GM10266 (cell line): ENCODE measurements around the gene NKAIN2.

Experiments
- DNase-seq: peaks from one replicate; pipeline ENCODE4 v3.0.0; 2012; ENCODE audit errors: extremely low spot score
- TF ChIP-seq, protein P1 (sequence below): IDR thresholded peaks from 2 replicates; pipeline ENCODE4 v1.5.1; 2012; ENCODE audit warnings: mild to moderate bottlenecking, low read depth; ENCODE audit not compliant: control insufficient read depth, insufficient read depth; ENCODE audit errors: missing control alignments

The NKAIN2 gene

DNA sequence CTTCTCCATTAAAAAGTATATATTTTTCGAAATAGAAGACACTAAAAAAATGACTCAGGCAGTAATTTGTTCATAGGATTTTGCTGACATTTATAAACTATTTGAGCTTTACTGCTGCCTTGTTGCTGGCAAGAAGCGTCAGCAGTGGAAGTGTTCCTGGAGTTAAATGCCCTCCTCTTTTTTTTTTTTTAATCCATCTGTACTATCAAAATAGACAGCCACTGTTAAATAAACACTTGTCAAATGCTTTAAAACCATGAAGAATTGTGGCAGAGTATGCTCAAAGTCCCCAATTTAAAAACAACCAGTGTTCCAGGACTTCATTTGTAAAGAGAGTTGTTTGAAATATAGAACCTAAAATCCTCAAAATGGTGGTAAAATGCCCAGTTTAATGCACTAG is 253.8 kb downstream of the NKAIN2 start:
- TF ChIP-seq, protein P1, sequence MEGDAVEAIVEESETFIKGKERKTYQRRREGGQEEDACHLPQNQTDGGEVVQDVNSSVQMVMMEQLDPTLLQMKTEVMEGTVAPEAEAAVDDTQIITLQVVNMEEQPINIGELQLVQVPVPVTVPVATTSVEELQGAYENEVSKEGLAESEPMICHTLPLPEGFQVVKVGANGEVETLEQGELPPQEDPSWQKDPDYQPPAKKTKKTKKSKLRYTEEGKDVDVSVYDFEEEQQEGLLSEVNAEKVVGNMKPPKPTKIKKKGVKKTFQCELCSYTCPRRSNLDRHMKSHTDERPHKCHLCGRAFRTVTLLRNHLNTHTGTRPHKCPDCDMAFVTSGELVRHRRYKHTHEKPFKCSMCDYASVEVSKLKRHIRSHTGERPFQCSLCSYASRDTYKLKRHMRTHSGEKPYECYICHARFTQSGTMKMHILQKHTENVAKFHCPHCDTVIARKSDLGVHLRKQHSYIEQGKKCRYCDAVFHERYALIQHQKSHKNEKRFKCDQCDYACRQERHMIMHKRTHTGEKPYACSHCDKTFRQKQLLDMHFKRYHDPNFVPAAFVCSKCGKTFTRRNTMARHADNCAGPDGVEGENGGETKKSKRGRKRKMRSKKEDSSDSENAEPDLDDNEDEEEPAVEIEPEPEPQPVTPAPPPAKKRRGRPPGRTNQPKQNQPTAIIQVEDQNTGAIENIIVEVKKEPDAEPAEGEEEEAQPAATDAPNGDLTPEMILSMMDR = no peak
- DNase-seq = no peak

GRCh38 chr6:124064317-124065113 is 260.9 kb downstream of the NKAIN2 start:
- TF ChIP-seq, protein P1 = no peak
- DNase-seq = no peak

- no peak for DNase-seq
- TF ChIP-seq, protein P1 = no peak
Measured at GRCh38 chr6:124066269-124066668, 262.6 kb downstream of the NKAIN2 start.

DNA sequence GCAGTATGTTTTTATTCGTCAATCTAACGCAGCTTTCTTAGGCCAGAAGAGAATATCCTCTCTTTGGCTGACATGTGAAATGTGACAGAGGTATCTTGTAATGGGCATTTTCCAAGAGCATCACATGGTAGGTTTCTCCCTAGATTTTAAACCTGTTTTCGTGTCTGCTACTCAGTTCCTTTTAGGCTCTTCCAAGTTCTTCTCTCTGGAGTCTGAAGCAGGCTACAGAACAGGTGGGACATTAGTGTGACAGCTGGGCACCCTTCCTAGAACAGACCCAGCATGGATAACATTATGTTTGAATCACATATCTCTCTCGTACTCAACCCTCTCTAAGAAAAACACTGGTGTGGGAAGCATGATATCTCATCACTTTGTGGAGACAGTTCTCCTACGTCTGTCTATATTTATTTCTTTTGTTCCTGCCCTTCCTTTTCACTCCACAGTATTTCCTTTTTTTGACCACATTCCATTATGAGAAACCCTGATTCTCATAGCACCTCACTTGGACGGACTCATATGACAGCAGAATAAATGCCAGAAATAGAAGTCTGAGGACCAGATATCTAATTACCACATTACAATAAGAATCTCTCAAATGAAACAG is 263.4 kb downstream of the NKAIN2 start:
- TF ChIP-seq, protein P1 = no peak
- DNase-seq = no peak

DNA sequence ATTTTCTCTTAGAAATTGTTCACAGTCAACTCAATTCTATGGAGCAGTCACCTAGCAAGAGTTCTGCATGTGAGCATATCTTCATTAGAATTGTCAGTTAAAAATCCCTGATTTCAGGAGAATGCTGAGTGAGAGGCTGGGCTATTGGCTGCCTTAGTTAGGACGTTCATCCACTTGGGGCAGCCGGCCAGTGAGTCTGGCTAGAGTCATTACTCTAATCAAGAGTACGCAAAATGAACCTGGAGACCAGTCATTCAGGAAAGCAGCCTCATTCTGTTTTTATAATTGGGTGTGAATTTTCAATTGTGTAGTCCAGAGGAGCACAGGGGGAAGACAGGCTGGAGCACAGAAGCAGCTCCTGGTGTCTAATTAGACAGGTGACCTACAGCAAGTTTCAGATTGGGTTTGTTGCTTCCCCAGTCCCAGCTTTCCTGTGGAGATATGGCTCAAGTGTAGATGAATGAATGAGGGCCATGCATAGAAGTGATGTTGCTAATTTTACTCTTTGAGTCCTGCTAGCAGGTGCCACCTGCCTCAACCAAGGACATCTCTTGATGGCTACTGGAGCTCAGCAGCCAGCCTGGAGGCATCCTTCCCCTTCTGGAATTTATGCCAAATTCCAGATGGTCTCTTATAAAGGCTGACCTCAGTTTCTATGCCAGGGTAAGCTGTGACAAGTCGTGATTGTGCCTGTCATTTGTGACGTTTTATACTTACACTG is 265.7 kb downstream of the NKAIN2 start:
- TF ChIP-seq, protein P1 = no peak
- no peak for DNase-seq

DNA sequence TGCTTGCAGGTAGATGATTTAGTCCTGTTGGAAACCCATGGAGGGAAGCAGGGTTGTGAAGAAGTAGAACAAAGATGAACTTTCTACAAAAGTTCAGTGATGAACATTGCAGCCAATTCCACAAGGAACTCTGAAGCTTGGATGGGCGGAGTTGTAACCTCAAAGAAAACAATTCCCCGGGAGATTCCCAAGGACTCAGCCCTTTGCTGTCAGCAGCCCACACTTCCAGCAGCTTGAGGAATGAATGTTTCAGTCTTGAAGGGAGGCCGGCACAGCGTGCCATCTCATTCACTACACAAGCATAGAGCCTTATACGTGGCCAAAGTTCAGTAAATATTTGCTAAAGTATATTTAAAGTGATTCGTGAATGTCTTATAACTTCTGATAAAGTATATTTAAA is 269.4 kb downstream of the NKAIN2 start:
- TF ChIP-seq, protein P1 = no peak
- no peak for DNase-seq
